Cardiac fibroblast (primary cell): ENCODE measurements around the gene SMAD7.
A peak's percentile ranks its signal among the peaks of the same experiment; 100 is the strongest.

Experiments used
- DNase-seq, 2 donors: peaks; one replicate each; pipeline versions ENCODE4 v3.0.0 to v3.0.0-alpha.2; 2010; ENCODE audit warnings: low read depth in 2 of 2
- H3K4me3 ChIP-seq, 2 donors: replicated peaks in 1 of 2; 1 replicate in 1 of 2; 2 replicates in 1 of 2; pipeline ENCODE4 v1.5.1; 2011; ENCODE audit warnings: low read depth in 2 of 2, low read length in 2 of 2, mild to moderate bottlenecking in 2 of 2, moderate library complexity in 1 of 2
- TF ChIP-seq, protein P1 (sequence below): IDR thresholded peaks from one replicate; pipeline ENCODE4 v1.5.1; 2011; ENCODE audit warnings: low read depth, mild to moderate bottlenecking, low read length, inconsistent platforms

Gene SMAD7

DNA sequence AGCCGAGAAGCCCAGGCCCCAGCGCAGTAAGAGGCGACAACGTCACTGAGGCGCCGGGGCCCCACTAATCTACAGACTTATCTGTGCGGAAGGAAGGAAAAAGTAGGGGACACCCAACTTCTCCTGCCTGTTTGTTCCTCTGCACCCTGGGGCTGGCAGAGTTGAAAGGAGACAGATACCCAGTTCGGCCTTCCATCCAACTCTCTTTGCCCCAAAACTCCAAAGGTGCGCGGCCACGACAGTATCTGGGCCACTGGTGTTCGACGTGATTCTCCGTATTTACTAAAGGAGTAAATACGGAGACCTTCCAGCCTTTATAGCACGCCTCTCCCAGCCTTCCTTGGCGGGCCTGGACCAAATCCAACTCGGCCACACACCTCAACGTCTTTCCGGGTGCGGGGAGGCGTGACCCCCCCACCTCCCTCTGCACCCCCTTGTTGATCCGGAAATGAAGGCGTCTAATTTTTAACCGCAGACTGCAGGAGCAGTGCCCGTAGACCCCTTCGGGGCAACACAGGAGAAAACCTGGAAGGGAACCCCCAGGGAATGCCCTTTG, 1.6 kb downstream of the SMAD7 start:
- H3K4me3 ChIP-seq, result peak overlapping the region; percentile 82 to 86
- DNase-seq, result no peak
- TF ChIP-seq, protein P1, sequence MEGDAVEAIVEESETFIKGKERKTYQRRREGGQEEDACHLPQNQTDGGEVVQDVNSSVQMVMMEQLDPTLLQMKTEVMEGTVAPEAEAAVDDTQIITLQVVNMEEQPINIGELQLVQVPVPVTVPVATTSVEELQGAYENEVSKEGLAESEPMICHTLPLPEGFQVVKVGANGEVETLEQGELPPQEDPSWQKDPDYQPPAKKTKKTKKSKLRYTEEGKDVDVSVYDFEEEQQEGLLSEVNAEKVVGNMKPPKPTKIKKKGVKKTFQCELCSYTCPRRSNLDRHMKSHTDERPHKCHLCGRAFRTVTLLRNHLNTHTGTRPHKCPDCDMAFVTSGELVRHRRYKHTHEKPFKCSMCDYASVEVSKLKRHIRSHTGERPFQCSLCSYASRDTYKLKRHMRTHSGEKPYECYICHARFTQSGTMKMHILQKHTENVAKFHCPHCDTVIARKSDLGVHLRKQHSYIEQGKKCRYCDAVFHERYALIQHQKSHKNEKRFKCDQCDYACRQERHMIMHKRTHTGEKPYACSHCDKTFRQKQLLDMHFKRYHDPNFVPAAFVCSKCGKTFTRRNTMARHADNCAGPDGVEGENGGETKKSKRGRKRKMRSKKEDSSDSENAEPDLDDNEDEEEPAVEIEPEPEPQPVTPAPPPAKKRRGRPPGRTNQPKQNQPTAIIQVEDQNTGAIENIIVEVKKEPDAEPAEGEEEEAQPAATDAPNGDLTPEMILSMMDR, result no peak

DNA sequence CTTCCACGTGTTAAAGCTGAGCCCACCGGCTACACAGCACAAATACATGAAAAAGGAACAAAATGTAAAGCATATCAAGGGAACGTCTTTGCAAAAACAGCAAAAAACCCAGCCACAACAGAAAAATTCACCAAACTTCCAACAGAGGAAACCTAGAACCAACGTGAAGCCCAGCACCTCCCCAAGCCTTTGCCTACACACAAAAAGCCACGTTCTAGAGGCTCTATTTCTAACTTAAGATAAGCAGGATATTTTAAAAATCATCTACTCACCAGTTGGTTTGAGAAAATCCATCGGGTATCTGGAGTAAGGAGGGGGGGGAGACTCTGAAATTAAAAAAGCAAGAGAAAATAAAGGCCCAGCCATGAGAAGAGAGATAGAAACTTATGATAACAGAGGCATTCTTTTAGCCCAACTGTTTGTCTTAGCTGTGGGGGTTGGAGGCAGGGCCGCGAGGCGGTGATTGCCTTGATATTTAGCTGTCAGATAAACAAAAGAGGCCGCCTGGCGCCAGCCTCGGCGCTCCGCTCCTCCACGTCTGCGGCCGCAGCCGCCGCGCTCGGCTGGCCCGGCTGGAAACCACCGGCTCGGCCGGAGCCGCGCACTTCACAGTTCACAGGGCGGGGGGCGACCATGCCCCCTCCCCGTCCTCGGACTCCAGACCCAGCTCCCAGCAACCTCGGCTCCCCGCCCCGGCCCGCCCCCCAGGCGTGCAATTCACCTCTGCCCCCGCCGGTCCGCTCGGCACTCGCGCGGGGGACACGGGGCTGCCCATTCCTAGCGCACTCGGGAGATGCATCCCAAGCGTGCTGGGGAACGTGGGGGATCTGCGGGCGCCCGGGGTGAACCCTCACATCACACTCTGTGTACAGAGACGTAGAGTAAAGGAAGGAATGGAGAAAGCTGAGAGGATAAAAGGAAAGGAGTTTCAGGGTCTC, 2.4 kb downstream of the SMAD7 start:
- peak; percentile 56 to 65 for DNase-seq
- TF ChIP-seq, protein P1, result no peak
- peak overlapping the region; percentile 82 to 86 for H3K4me3 ChIP-seq

DNA sequence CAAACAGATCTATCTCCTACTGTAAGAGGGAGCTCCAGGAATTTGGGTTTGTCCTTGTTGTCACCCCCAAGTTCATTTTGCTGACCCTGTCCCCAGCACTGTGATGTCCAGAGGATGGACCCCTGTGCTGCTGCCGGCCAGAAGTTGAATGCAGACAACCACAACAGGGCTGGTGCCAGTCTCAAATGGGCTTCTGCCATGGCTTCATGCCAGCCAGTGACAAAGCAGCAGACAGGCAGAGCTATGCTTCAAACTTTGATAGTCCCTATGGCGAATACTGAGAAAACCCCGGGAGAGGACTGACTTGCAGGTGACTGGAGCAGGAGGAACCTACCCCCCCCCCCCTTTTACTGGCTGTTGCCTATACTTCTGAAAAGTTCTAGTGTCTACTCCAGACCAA, 3.2 kb downstream of the SMAD7 start:
- DNase-seq, result peak in 1 of 2 donors; percentile 39
- TF ChIP-seq, protein P1, result no peak
- H3K4me3 ChIP-seq, result peak overlapping the region; percentile 82 to 86

DNA sequence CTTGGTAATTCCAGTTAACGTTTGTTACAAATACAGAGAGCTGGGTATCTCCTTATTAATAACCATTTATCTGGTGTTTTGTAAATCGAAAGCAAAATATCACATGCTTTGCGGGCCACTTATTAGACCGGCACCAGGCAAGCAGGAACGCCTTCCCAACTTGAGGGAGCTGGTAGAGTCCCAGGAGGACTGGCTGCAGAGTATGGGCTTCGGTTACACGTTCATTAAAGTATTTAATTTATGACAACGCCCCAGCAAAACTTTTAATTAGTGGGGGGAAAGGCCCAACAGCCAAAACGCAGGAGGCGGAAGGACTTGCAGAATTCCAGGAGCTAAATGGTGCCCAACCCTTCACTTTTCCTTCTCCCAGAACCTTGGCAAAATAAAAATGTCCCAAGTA, 3.7 kb downstream of the SMAD7 start:
- peak overlapping the region; percentile 82 to 86 for H3K4me3 ChIP-seq
- TF ChIP-seq, protein P1, result no peak
- DNase-seq, result peak in 1 of 2 donors; percentile 34

DNA sequence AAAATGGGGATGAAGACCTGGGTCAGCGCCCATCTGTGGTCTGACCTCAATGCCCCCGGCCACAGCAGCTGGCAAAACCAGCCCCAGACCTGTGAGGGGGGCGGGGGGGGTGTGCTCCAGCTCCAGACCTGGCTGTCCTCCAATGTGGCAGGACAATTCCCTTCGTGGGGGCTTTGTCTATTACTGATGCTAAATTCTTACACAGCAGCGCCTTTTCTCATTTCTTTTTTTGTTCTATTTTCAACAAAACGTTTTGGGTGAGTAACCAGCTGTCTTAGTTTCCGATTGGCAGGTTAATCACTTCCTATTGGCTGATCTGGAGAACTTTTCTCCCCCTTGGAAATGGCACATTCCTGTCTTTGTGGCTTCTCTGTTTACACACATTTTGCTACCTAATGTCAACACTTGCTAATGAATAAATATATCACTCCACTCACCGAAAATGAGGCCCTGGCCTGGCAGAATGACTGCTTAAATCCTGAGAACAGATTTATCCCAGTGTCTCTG, 4.4 kb downstream of the SMAD7 start:
- H3K4me3 ChIP-seq, result peak overlapping the region; percentile 22 to 86
- TF ChIP-seq, protein P1, result no peak
- peak in 1 of 2 donors; percentile 75 for DNase-seq

DNA sequence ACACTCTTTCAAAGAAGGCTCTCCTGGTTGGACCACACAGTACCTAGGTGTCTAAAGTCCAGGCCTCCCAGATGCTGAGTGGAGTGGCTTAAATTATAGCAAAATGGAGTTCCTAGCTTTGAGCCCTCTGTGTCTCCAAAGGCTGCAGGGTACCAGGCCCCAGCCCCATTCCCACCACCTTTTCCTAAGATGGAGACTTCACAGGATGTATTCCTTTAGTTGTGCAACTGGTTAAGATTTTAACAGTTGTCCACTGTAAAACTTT, 4.9 kb downstream of the SMAD7 start:
- TF ChIP-seq, protein P1, result no peak
- no peak overlapping the region for H3K4me3 ChIP-seq
- no peak for DNase-seq
